MCF 10A (cell line): ENCODE results near the gene CD79A. TPM values are rescaled to one million over a fixed set of nuclear protein-coding genes. Genes with fewer than 3 reads are reported as not detected.

Source experiments
- BruUV-seq: library from RNA; stranded (reverse); fragments of 400-500 nt; replicated peaks from 2 replicates; lab custom pipeline; 2021; lab: Mats Ljungman, UMichigan
- CTCF ChIA-PET: fragments of 300-600 bp; sonication (Branson Sonifier 250); formaldehyde crosslinking; extraction: SDS; loops from one replicate; lab custom pipeline; 2021; ENCODE audit warnings: antibody characterized with exemption, inconsistent platforms; lab: Yijun Ruan, JAX
- POLR2A ChIA-PET: fragments of 300-600, 350-650 bp; sonication (Branson Sonifier 250); formaldehyde crosslinking; extraction: SDS; loops from one replicate; lab custom pipeline; 2020; ENCODE audit warnings: antibody characterized with exemption, inconsistent platforms; lab: Yijun Ruan, JAX
- DNase-seq: peaks from one replicate; pipeline ENCODE4 v3.0.0-alpha.2; 2018; ENCODE audit not compliant: unreplicated experiment
- H3K27ac Mint-ChIP-seq: one replicate; pipeline ENCODE4 v1.8.0; 2022; ENCODE audit warnings: mild to moderate bottlenecking, low read depth, mixed read lengths; ENCODE audit not compliant: unreplicated experiment
- H3K27me3 Mint-ChIP-seq: one replicate; pipeline ENCODE4 v1.8.0; 2022; ENCODE audit warnings: mixed read lengths; ENCODE audit not compliant: insufficient read depth, unreplicated experiment
- H3K36me3 Mint-ChIP-seq: one replicate; pipeline ENCODE4 v1.8.0; 2022; ENCODE audit warnings: mild to moderate bottlenecking, moderate library complexity, mixed read lengths; ENCODE audit not compliant: insufficient read depth, unreplicated experiment
- H3K4me1 Mint-ChIP-seq: one replicate; pipeline ENCODE4 v1.8.0; 2022; ENCODE audit warnings: mixed read lengths; ENCODE audit not compliant: insufficient read depth, unreplicated experiment
- H3K4me3 Mint-ChIP-seq: one replicate; pipeline ENCODE4 v1.8.0; 2022; ENCODE audit warnings: mild to moderate bottlenecking, moderate library complexity, mixed read lengths; ENCODE audit not compliant: unreplicated experiment
- H3K9me3 Mint-ChIP-seq: one replicate; pipeline ENCODE4 v1.8.0; 2022; ENCODE audit warnings: mixed read lengths; ENCODE audit not compliant: unreplicated experiment
- intact Hi-C: fragments of 100-400 bp; cut with micrococcal nuclease; formaldehyde crosslinking; loops from 2 replicates; pipeline ENCODE4 v1.14.1; 2022
- total RNA-seq: library from RNA; stranded (reverse); gene quantifications from 2 replicates; pipeline ENCODE4 v1.2.3, GENCODE V29; 2022
- TF ChIP-seq, protein P1 (sequence below): fragments of 200-600 bp; IDR thresholded peaks from one replicate; pipeline ENCODE4 v1.8.0; 2022; ENCODE audit warnings: antibody characterized with exemption, mild to moderate bottlenecking; ENCODE audit not compliant: unreplicated experiment

The CD79A gene
- total RNA-seq, 1 experiment from 2014 or later, result not detected

DNA sequence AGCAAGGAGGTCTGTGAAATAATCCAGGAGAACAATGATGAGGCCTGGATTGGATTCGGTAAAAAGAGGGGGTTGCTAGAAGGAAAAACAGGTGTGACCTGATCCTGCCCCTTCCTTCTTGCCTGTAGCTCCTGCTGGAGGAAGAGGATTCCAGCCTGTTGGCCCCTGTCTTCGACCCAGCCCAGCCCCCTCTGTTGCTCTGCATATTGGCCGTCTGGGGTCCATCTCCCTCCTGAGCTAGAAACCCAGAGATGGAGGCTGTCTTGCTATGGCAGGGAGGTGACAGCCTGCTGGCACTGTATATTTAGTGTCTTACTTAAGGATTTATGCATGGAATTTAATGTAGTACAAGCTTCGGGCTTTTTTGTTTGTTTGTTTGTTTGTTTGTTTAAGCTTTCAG, 25.6 kb upstream of the CD79A start:
- Mint-ChIP-seq H3K27me3 (peaks cover 53% of the 10 kb centered on the region), H3K27ac (no peak overlapping the region), H3K4me1 (no peaks in the 10 kb centered on the region), H3K36me3 (no peaks in the 10 kb centered on the region), H3K4me3 (no peak overlapping the region), H3K9me3 (no peaks in the 10 kb centered on the region)
- DNase-seq, result no peak
- intact Hi-C loops, result no loop called here
- POLR2A ChIA-PET, result no interaction called here
- no TSS peak for BruUV-seq
- CTCF ChIA-PET, result interaction anchor here (0.8 to 4.5 kb wide), 4 partner anchors 11 to 57 kb away, joined by 3 to 29 read pairs (median 6); no protein-coding TSS in a partner anchor
- TF ChIP-seq, protein P1, sequence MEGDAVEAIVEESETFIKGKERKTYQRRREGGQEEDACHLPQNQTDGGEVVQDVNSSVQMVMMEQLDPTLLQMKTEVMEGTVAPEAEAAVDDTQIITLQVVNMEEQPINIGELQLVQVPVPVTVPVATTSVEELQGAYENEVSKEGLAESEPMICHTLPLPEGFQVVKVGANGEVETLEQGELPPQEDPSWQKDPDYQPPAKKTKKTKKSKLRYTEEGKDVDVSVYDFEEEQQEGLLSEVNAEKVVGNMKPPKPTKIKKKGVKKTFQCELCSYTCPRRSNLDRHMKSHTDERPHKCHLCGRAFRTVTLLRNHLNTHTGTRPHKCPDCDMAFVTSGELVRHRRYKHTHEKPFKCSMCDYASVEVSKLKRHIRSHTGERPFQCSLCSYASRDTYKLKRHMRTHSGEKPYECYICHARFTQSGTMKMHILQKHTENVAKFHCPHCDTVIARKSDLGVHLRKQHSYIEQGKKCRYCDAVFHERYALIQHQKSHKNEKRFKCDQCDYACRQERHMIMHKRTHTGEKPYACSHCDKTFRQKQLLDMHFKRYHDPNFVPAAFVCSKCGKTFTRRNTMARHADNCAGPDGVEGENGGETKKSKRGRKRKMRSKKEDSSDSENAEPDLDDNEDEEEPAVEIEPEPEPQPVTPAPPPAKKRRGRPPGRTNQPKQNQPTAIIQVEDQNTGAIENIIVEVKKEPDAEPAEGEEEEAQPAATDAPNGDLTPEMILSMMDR, result no peak

DNA sequence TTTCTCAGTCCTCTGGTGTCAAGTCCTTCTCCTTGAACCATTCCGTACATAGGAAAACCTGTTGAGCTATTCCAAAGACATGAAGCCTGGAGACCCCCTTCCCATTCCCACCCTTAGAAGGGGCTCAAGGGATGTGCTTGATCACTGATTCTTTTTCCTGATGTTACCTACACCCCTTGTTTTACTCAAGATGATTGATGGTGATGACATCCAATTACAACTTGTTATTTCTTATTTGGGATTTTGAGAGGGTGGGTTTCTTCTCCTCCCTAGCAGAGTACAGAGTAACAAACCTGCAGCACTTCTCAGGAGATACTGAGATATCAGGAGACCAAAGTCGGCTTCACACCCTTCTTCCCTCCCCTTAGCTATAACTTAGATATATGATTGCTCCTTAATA, 23.7 kb upstream of the CD79A start:
- ChIA-PET POLR2A (no interaction called here), CTCF (interaction anchor here (0.6 to 4.5 kb wide), 3 partner anchors 18 to 545 kb away, joined by 3 to 29 read pairs (median 3); no protein-coding TSS in a partner anchor)
- no peaks in the 10 kb centered on the region for H3K36me3 Mint-ChIP-seq
- TF ChIP-seq, protein P1, result no peak
- no peaks in the 10 kb centered on the region for H3K9me3 Mint-ChIP-seq
- no peak overlapping the region for H3K4me3 Mint-ChIP-seq
- no peak overlapping the region for H3K27ac Mint-ChIP-seq
- no peak for DNase-seq
- no TSS peak for BruUV-seq
- H3K4me1 Mint-ChIP-seq, result no peaks in the 10 kb centered on the region
- intact Hi-C loops, result no loop called here
- H3K27me3 Mint-ChIP-seq, result peaks cover 51% of the 10 kb centered on the region

DNA sequence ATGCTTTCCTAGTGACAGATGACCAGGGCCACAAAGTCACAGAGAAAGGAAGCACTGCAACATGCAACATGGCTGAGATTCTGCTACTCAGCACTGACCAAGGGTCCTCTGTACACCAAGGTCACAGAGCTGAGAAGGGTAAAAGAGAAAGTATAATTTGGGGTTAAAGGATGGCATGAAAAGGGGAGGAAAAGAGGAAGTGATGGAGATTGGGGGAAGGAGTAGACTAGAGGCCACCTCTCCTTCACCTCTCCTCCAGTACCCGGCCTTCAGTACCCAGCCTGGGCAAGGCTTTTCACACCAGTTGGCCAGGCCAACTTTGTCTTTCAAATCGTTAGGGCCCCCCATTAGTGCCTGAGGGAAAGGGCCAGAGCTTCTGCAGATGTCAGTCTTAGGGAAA, 23.3 kb upstream of the CD79A start:
- H3K27ac Mint-ChIP-seq, result no peak overlapping the region
- CTCF ChIA-PET, result interaction anchor here (0.6 kb wide), 1 partner anchor 198 kb away, joined by 3 read pairs; no protein-coding TSS in a partner anchor
- no TSS peak for BruUV-seq
- no peaks in the 10 kb centered on the region for H3K36me3 Mint-ChIP-seq
- H3K9me3 Mint-ChIP-seq, result no peaks in the 10 kb centered on the region
- H3K4me1 Mint-ChIP-seq, result no peaks in the 10 kb centered on the region
- DNase-seq, result no peak
- POLR2A ChIA-PET, result no interaction called here
- H3K27me3 Mint-ChIP-seq, result peaks cover 51% of the 10 kb centered on the region
- H3K4me3 Mint-ChIP-seq, result no peak overlapping the region
- intact Hi-C loops, result no loop called here
- TF ChIP-seq, protein P1, result no peak

DNA sequence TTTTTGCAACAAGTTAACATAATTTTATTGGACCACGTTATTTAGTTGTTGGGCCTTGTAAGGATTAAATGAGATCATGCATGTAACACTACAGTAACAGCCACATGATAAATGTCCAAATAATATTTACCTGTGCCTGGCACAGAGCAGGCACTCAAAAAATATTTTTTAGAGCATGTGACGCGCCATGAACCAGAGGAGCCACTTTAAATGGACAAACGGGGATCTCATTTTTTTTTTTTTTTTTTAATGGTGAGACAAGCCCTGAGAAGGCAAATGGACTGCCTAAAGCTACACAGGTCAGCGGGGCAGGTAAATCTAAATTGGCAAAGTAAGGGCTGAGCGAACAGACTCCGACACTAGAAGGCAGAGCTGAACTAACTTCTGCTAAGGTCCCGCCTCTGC, 17.9 kb upstream of the CD79A start:
- CTCF ChIA-PET, result interaction anchor here (0.5 to 6.2 kb wide), 9 partner anchors 9 to 1527 kb away, joined by 3 to 32 read pairs (median 3); no protein-coding TSS in a partner anchor
- intact Hi-C loops, result no loop called here
- TF ChIP-seq, protein P1, result no peak
- POLR2A ChIA-PET, result interaction anchor here (0.6 to 7.7 kb wide), 16 partner anchors 14 to 1393 kb away, joined by 3 to 134 read pairs (median 3); partner anchors contain the start of genes ARHGEF1, CD79A, HNRNPUL1 and LYPD4
- peaks cover 20% of the 10 kb centered on the region for H3K4me1 Mint-ChIP-seq
- H3K27ac Mint-ChIP-seq, result peak overlapping the region; percentile 97
- H3K4me3 Mint-ChIP-seq, result peak overlapping the region; percentile 82
- no peak for DNase-seq
- H3K27me3 Mint-ChIP-seq, result peaks cover 13% of the 10 kb centered on the region
- peaks cover 42% of the 10 kb centered on the region for H3K36me3 Mint-ChIP-seq
- TSS peak; percentile 64 for BruUV-seq
- no peaks in the 10 kb centered on the region for H3K9me3 Mint-ChIP-seq
